NOMO-1 (cell line): ENCODE results near the gene BUB1B.

ENCODE experiments used
- DNase-seq, 2 experiments: peaks; one replicate each; lab custom pipeline; 2025; ENCODE audit not compliant: unreplicated experiment in 2 of 2; lab: John Stamatoyannopoulos, UW

BUB1B gene

DNA sequence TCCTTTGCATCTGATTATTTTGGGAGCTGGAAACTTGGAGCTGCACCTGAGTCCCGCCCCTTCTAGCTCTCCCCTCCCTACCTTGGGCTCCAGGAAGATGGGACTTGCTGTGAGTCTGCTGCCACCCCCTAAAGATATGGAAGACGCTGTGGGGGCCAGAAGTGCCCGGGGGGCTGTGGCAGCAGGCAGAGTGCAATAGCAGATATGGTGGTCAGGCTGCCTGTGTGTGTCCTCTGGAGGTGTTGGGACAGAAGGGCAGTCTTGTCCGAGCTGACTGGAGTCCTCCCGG is 78.5 kb downstream of the BUB1B start:
- DNase-seq, result no peak

- DNase-seq, result no peak
Observed at GRCh38 chr15:40239693-40240618, 79.1 kb downstream of the BUB1B start.

DNA sequence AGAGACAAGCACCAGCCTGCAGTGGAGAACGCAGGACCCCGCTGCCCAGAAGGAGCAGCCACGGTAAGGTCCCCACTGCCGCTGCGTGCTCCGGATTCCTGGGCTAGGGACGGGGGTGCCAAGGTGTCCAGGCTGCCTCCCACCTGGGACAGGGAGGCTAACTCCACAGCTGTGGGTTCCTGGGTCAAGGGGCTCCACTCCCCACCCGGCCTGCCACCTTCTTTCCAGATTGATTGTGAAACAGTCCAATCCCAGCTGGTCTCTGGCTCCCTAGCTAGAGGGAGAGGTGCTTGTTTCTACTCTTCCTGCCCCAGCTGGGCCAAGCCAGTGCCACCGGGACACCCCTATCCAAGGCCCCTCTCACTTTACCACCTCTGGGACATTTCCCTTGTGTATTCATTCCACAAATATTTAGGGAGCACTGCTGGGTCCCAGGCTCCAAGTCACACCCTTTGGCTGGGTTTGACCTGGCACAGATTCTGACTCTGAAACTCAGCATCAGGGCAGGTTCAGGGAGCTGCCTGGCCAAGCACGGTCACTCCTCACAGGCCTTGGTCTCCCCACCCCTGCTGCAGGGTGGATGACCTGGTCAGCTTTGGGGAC is 79.9 kb downstream of the BUB1B start:
- no peak for DNase-seq

DNA sequence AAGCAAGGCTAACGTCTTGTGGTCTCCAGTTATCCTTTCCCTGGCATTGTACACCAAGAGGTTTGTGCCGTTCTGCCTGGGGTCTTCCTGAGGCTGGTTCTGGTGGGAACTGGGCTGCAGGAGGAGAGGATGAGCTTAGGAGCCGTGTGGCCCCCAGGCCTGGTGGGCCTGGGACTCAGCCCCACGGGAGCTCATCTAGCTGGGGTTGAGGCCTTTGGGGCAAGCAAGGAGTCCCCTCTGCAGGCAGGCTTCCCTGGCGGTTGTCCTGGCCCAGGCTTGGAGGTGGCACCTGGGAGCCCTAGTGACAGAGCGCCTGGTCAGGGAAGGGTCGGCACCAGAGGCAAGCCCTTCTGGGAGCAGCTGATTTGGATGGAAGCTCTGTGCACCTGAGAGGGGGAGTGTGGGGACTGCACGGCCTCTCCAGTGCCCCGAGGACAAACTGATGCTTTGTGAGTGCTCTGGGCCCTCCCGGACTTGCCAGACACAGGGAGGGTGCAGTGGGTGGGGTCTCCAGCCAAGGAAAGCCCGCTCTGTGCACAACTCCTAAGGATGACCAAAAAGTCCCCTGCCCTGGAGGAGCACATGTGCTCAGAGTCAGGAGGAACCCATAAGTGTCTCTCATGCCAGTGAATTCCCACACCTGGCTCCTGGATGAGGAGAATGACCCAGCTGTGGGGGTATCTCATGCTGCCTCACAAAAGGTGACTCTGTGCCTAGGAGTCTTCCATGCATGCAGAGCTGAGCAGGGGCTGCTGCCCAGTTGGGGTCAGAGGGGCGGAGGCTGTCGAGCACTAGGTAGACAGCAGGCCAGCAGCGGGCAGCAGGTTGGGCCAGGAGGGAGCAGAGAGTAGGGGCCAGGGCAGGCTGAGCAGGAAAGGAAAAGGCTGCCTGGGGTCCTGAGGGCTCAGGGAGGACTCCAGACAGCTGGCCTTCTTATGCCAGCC is 80.7 kb downstream of the BUB1B start:
- no peak for DNase-seq

- no peak for DNase-seq
Observed at GRCh38 chr15:40242213-40242599, 81.3 kb downstream of the BUB1B start.

- DNase-seq, result no peak
Observed at GRCh38 chr15:40242601-40243000, 81.7 kb downstream of the BUB1B start.

DNA sequence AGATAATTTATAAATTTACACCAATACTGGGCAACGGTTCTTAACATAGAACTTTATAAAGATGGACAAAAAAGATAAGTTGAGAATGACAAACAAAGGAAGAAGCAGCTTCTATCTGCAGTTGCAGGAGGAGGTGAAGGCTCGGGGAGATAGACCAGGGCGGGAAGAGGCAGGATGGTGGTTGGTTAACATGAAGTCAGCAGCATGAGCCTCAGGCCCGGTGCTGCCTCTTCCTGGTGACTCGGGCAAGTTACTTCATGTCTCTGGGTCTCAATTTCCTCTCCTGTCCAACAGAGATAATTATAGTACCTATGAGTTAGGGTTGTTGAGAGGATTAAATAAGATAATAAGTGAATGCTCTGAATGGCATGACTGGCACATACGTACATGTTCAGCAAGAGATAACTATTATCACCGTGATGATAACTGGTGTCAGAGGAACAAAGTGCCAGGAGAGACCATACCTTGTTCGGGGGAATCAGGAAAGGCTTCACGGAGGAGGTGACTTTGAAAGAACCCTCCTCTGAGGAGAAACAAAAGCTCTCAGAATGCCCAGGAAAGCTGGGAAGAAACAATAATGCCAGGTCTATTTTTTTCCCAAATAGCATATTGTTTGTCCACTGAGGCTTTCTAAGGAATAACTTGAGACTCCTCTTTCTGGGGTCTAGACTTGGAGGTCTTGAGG is 82.4 kb downstream of the BUB1B start:
- peak in 1 of 2 experiments; percentile 4 for DNase-seq

GRCh38 chr15:40244961-40245523 is 84.2 kb downstream of the BUB1B start:
- DNase-seq, result no peak

DNA sequence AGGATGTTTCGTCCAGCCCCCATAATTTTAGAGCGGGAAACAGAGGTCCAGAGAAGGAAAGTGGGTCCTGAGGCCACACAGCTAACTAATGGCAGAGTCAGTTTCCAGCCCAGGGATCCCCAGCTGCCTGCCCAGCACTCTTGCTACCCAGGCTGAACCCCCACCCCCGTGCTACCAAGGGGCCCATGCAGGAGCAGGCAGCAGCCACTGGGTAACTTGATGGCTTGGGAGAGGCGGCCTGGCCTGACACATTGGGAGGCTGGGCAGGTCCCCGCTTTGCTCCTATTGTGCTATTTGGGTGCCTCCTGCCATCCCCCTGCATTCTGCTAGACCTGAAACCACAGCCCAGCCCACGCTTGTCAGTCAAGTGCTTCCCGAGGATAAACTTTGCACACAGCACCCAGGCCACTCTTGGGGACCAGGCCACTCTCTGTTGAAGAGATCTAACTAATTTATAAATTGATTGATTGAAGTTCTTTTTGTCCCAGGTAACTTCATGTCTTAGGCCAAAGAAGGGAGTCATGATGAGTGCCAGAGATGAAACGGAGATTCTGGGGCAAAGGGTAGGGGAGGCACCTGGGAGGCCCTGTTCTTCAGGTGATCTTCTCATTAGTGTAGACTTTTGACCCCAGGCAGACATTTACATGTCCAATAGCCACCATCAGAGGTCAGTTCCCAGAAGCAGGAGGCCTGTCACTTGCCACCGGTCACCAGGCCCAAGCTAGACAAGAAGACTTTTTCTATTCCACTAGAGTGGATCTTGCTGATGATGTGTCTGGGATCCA is 85.0 kb downstream of the BUB1B start:
- no peak for DNase-seq

- DNase-seq, result no peak
Observed at GRCh38 chr15:40246496-40247280, 85.8 kb downstream of the BUB1B start.

- no peak for DNase-seq
Observed at GRCh38 chr15:40247406-40247971, 86.6 kb downstream of the BUB1B start.

DNA sequence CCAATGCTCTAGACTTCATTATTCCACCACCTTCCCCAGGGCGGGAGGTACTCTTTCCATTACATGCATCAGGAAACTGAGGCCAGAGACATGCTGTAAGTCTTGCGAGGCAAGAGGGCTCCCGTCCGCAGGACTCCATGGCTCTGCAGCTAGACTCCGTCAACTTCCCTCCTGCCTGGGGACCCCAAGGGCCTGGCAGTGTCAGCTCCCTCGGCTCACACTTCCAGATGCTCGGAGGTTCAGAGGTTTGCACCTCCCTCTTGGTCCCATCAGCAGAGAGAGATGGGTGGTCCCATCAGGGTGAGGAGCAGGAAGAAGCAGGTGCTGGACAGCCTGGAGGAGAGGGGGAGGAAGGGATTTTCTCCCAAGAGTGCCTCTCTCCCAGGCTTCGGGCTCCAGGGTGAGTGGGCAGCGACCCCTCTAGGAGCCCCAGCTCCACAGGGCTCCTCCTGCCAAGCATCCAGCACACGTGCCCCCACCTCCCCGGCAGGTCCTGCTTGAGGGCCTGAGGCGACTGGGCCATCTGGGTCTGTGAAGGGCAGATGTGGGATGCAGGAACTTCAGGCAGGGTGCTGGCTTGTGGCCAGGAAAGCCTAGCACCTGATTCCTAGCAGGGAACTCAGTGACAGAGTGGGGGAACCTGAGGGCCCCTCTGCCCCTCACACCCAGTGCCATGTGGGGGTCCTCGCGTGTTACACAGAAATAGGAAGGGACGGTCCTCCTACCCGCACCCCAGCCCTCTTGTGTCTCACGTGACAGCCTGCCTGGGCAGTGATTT is 87.3 kb downstream of the BUB1B start:
- DNase-seq, result no peak

DNA sequence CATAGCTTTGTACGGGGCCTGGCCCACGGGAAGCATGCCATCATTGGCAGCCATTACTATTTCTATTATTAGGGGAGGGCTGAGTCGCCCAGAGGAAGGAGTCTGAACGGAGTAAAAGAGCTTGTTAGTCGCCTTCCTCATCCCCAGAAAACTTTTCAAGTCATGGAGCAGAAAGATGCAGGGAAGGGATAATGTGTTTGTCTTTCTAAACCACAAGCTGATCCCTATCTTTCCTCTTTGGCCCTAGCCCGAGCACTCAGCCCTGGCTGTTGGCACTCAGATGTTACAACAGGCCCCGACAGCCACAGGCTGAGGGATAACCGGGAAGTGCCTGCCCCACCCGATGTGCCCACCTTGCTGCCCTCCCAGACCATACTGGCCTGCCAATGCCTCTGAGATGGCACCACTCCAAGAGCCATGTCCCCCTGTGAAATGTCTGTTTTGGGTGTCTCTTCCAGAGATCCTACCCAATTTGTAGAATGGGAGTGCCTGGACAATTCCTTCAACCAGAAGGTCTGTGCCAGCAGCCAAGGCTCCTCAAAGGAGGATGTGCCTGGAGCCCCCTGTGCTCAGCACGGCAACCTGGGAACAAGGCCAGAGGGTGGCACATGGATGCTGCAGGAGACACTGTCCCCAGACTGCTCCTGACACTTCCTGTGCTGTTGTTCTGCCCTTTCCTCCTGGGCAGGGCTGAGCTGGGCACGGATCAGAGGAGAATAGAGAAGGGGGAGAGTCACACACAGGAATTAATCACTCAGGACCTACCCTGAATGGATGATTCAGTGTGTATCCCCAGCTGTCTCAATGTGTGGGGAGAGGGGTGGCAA is 88.8 kb downstream of the BUB1B start:
- no peak for DNase-seq

GRCh38 chr15:40250304-40250656 is 89.4 kb downstream of the BUB1B start:
- no peak for DNase-seq

DNA sequence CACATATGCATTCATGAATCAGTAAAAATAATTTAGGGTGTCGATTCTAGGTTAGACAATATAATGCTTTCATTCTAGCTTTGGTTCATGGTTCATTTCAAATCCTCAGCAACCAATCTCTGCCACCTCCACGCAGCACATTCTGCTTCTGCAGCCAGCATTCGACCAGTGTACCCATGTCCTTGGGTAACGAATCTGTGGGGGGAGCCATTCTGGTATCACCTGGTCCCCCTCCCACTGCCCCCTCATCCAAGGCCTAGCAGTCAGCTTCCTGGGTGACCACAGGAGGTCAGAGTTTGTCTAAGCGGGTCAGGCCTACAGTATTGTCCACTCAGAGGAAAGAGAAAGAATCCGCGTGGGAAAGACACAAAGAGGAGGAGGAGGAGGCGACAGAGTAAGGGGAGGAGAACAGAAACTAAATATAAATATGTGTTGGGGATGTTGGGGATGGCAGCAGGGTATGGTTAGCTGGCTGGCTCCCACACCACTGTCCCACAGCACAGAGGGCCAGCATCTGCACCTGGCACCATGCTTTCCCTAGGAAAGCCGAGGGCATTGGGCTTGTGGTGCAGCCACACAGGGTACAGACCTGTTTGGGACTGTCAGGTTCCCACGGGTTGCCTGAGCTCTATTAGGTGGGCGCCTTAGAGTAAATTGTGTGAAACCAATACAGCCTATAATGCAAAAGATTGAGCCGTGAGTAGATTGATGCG is 90.1 kb downstream of the BUB1B start:
- no peak for DNase-seq

DNA sequence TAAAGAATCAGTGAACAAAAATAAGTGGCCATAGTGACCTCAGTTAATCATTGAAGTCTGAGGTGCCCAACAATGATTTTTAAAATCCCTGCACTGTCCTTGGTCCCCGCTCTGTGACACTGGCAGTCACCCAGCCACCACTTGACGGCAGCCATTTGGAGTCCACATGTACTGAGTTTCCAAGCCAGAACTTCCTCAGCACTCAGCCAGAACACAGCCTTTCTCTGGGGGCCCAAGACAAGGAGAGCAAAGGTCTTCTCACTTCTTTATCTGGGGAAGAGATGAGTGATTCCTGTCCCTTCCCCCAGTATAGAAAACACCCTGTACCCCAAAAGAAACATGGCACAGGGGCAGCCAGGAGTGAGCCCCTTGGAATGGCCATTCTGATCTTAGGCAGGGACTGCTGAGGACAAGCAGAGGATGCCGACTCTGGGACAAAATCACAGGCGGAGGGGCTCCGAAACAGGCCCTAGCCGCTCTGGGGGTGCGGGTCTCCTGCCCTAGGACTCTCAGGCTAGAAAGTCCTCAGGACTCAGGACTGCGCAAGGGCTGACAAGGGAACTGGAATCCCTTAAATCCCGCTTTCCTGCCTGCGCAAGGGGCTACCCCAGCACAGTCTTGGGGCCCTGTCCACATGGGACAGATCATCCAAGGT is 90.7 kb downstream of the BUB1B start:
- DNase-seq, result no peak
